Liver (tissue), 9 donors: ENCODE measurements around the gene RPP25L. TPM values are rescaled to one million over a fixed set of nuclear protein-coding genes. Genes with fewer than 3 reads are reported as not detected.

ENCODE experiments used
- DNase-seq: peaks from one replicate; pipeline ENCODE4 v3.0.0-alpha.2; 2017; ENCODE audit warnings: low spot score
- H3K27ac ChIP-seq, 2 donors: one replicate each; pipeline ENCODE4 v1.7.0; 2013; ENCODE audit warnings: inconsistent platforms in 2 of 2, low read length in 2 of 2, control low read depth in 1 of 2, low read depth in 1 of 2, mild to moderate bottlenecking in 1 of 2
- H3K27me3 ChIP-seq, 4 donors: one replicate each; pipeline versions ENCODE4 v1.6.1 to v1.7.0; 2013; ENCODE audit warnings: low read length in 3 of 4, inconsistent platforms in 1 of 4, mild to moderate bottlenecking in 1 of 4, moderate library complexity in 1 of 4; ENCODE audit not compliant: control insufficient read depth in 4 of 4, insufficient read depth in 4 of 4
- H3K36me3 ChIP-seq, 4 donors: one replicate each; pipeline versions ENCODE4 v1.6.1 to v1.7.0; 2013; ENCODE audit warnings: low read length in 3 of 4, mild to moderate bottlenecking in 3 of 4, low read depth in 1 of 4, moderate library complexity in 1 of 4; ENCODE audit not compliant: control insufficient read depth in 4 of 4, insufficient read depth in 3 of 4
- H3K4me1 ChIP-seq, 4 donors: one replicate each; pipeline versions ENCODE4 v1.6.1 to v1.7.0; 2013; ENCODE audit warnings: low read length in 3 of 4, mild to moderate bottlenecking in 3 of 4, moderate library complexity in 1 of 4; ENCODE audit not compliant: control insufficient read depth in 4 of 4, insufficient read depth in 4 of 4
- H3K4me3 ChIP-seq, 3 donors: one replicate each; pipeline versions ENCODE4 v1.6.1 to v1.7.0; 2013; ENCODE audit warnings: low read length in 3 of 3, control low read depth in 1 of 3, low read depth in 1 of 3, mild to moderate bottlenecking in 1 of 3
- H3K9ac ChIP-seq, 2 donors: one replicate each; pipeline ENCODE4 v1.7.0; 2013; ENCODE audit warnings: low read length in 2 of 2, mild to moderate bottlenecking in 2 of 2, moderate library complexity in 2 of 2, control low read depth in 1 of 2, low read depth in 1 of 2
- H3K9me3 ChIP-seq, 4 donors: one replicate each; pipeline versions ENCODE4 v1.6.1 to v1.7.0; 2013; ENCODE audit warnings: low read length in 3 of 4; ENCODE audit not compliant: control insufficient read depth in 4 of 4
- EGR1 ChIP-seq, 2 donors: IDR thresholded peaks; 2 replicates each; pipeline ENCODE4 v1.6.1; 2016 to 2018; ENCODE audit warnings: antibody characterized with exemption in 2 of 2, low read depth in 2 of 2
- FOXA1 ChIP-seq: IDR thresholded peaks from 2 replicates; pipeline ENCODE4 v1.6.1; 2016; ENCODE audit warnings: antibody characterized with exemption
- FOXA2 ChIP-seq: IDR thresholded peaks from 2 replicates; pipeline ENCODE4 v1.6.1; 2016; ENCODE audit warnings: antibody characterized with exemption
- GABPA ChIP-seq, 2 donors: IDR thresholded peaks in 1 of 2; conservative IDR thresholded peaks in 1 of 2; 2 replicates each; pipeline ENCODE4 v1.6.1; 2016; ENCODE audit warnings: antibody characterized with exemption in 2 of 2, mild to moderate bottlenecking in 1 of 2, moderate library complexity in 1 of 2
- HNF4A ChIP-seq, 2 donors: conservative IDR thresholded peaks; 2 replicates each; pipeline ENCODE4 v1.6.1; 2016; ENCODE audit warnings: antibody characterized with exemption in 2 of 2, mild to moderate bottlenecking in 2 of 2
- HNF4G ChIP-seq: IDR thresholded peaks from 2 replicates; pipeline ENCODE4 v1.6.1; 2016; ENCODE audit warnings: antibody characterized with exemption
- JUND ChIP-seq, 2 donors: IDR thresholded peaks; 2 replicates each; pipeline ENCODE4 v1.6.1; 2016; ENCODE audit warnings: antibody characterized with exemption in 2 of 2
- NR2F2 ChIP-seq: IDR thresholded peaks from 2 replicates; pipeline ENCODE4 v1.6.1; 2016; ENCODE audit warnings: antibody characterized with exemption
- RAD21 ChIP-seq, 2 donors: IDR thresholded peaks; 2 replicates each; pipeline ENCODE4 v1.6.1; 2016; ENCODE audit warnings: antibody characterized with exemption in 2 of 2, mild to moderate bottlenecking in 2 of 2
- RXRA ChIP-seq, 2 donors: IDR thresholded peaks; 2 replicates each; pipeline ENCODE4 v1.6.1; 2017 to 2018; ENCODE audit warnings: antibody characterized with exemption in 2 of 2, mild to moderate bottlenecking in 1 of 2
- SP1 ChIP-seq: IDR thresholded peaks from 2 replicates; pipeline ENCODE4 v1.6.1; 2018; ENCODE audit warnings: antibody characterized with exemption, mild to moderate bottlenecking
- TAF1 ChIP-seq: conservative IDR thresholded peaks from 2 replicates; pipeline ENCODE4 v1.6.1; 2016; ENCODE audit warnings: antibody characterized with exemption, mild to moderate bottlenecking
- YY1 ChIP-seq: IDR thresholded peaks from 2 replicates; pipeline ENCODE4 v1.6.1; 2016; ENCODE audit warnings: antibody characterized with exemption, mild to moderate bottlenecking
- WGBS: extraction: QIAGEN DNeasy Blood & Tissue Kit; methylation state at CpG from one replicate; pipeline ENCODE4 v1.1.7; 2013; 5-methylcytosine and 5-hydroxymethylcytosine counted together
- polyA plus RNA-seq, 2 donors: library from polyadenylated mRNA; stranded (reverse) in 1 of 2; unstranded in 1 of 2; fragments of 200-250 nt in 1 of 2; fragments of >200 nt in 1 of 2; fragmentation: Nextera tagmentation in 1 of 2; extraction: Ambion mirVana in 1 of 2; gene quantifications; one replicate each; pipeline versions ENCODE4 v1.2.1 to v1.2.3, GENCODE V29; 2013 to 2015
- total RNA-seq, 2 donors: library from RNA; depleted of rRNA; stranded (reverse); fragments of >200 nt; gene quantifications; one replicate each; pipeline ENCODE4 v1.2.3, GENCODE V29; 2014
- TF ChIP-seq, protein P1 (sequence below): IDR thresholded peaks from 2 replicates; pipeline ENCODE4 v1.6.1; 2016; ENCODE audit warnings: antibody characterized with exemption
- TF ChIP-seq, protein P2 (sequence below): IDR thresholded peaks from 2 replicates; pipeline ENCODE4 v1.6.1; 2016; ENCODE audit warnings: antibody characterized with exemption, mild to moderate bottlenecking
- TF ChIP-seq, protein P3 (sequence below): IDR thresholded peaks from 2 replicates; pipeline ENCODE4 v1.6.1; 2016; ENCODE audit warnings: antibody characterized with exemption
- TF ChIP-seq, protein P4 (sequence below): fragments of 150-350 bp; IDR thresholded peaks from 2 replicates; pipeline ENCODE4 v1.5.1; 2017; ENCODE audit warnings: improper control_type of control experiment, low read depth, low read length; ENCODE audit not compliant: missing input control
- TF ChIP-seq, protein P5 (sequence below): IDR thresholded peaks from 2 replicates; pipeline ENCODE4 v1.6.1; 2016; ENCODE audit warnings: antibody characterized with exemption
- donor health status: healthy.
- donor health status: healthy.
- donor health status: healthy.
- donor health status: healthy.
- donor health status: healthy.

Gene RPP25L
- total and polyA plus RNA-seq, 4 donors: 18.6 to 33.4 (median 24.2) TPM

DNA sequence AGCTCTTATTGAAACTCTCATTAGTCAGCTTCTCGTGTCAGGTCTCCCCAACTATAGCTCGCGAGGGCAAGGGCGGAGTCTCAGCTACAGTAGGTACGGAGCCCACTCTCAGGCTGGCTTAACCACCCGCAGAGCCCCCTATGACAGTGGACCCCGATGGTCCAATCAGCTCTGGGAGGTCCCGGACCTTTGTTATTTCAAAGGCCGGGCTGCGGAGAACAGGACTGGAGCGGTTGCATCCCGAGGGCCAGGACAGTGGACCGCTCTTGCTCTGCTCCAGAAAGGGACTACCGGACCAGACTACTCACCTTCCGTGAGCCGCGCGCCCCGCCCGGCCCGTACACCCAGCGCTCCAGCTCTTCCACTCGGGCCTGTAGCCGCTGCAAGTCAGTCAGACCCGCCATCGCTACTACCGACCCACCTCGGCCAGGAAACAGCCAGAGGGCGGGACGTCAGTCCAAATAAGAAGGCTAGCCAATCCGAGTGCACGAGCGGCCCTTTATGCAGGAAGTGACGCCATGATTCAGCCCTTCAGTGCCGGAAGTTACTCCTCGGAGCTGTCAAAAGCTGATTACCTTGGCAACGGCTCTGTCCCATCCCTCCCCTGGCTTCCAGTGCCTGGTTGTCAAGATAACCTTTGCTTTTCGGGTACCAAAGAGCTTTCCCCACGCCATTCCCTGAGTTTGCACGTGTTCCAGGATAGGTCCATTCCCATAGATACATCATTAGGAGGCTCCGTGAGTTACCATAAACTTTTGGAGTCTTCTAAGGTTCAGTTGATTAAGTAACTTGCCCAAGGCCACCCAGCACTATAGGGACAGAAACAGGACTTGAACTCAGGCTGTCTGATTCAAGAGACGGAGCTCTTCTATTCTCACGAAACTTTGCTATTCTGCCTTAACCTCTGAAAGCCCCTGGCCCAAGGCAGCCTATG is 8.4 kb upstream of the RPP25L start, which contains the start of gene DCTN3:
Gene DCTN3, minus strand, starts transcription at position 435 of the 934 bp plus-strand sequence. Its CDS starts 31 bp downstream, at position 404.
- H3K9ac ChIP-seq: peak within 1 kb of the TSS; percentile 70 to 84
- H3K4me3 ChIP-seq: peak within 1 kb of the TSS; percentile 64 to 74 (median 73)
- H3K4me1 ChIP-seq: peaks cover 0 to 12% (median 10%) of the 10 kb centered on the region in 4 donors
- peak; percentile 87 for DNase-seq
- H3K27me3 ChIP-seq: no peaks in the 10 kb centered on the region
- peak within 1 kb of the TSS in 1 of 2 donors; percentile 36 for H3K27ac ChIP-seq
- TF ChIP-seq SP1: peak; percentile 47
- no peak for TF ChIP-seq NR2F2
- TF ChIP-seq JUND (IDR thresholded peaks at IDR 0.05): peak in 1 of 2 donors; percentile 20
- peak; percentile 91 for TF ChIP-seq YY1
- TF ChIP-seq RXRA (IDR thresholded peaks at IDR 0.05): peak in 1 of 2 donors; percentile 15
- TF ChIP-seq RAD21 (IDR thresholded peaks at IDR 0.05): no peak
- TF ChIP-seq, protein P1, sequence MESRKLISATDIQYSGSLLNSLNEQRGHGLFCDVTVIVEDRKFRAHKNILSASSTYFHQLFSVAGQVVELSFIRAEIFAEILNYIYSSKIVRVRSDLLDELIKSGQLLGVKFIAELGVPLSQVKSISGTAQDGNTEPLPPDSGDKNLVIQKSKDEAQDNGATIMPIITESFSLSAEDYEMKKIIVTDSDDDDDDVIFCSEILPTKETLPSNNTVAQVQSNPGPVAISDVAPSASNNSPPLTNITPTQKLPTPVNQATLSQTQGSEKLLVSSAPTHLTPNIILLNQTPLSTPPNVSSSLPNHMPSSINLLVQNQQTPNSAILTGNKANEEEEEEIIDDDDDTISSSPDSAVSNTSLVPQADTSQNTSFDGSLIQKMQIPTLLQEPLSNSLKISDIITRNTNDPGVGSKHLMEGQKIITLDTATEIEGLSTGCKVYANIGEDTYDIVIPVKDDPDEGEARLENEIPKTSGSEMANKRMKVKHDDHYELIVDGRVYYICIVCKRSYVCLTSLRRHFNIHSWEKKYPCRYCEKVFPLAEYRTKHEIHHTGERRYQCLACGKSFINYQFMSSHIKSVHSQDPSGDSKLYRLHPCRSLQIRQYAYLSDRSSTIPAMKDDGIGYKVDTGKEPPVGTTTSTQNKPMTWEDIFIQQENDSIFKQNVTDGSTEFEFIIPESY: no peak
- TF ChIP-seq GABPA (IDR thresholded peaks at IDR 0.05 in 1 of 2, conservative IDR thresholded peaks at IDR 0.05 in 1 of 2): peak; percentile 98 to 99
- peak in 1 of 2 donors; percentile 11 for TF ChIP-seq HNF4A (conservative IDR thresholded peaks at IDR 0.05)
- no peaks in the 10 kb centered on the region for H3K9me3 ChIP-seq
- peaks cover 0 to 23% (median 19%) of the 10 kb centered on the region in 4 donors for H3K36me3 ChIP-seq
- WGBS: 5% methylated on average over 43 of the region's 43 CpGs

DNA sequence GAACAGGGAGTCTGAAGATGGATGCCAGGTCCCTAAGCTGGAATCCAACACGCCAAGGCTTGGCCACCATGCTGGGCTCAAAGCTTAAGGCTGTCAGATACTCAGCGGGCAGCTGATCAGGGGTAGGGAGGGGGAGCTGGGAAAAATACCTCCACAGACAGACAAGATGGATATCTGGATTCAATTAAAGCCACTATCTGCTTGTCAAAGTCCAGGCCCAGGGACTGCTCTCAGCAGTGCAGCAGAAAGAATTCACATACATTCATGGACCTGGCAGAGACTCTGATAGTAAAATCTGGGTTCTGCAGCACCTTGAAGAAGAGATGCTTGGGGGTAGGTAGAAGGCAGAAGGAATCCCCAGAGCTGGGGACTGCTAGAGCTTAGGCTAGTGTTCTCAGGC is 3.2 kb upstream of the RPP25L start:
- Histone ChIP-seq H3K36me3 (peaks cover 0 to 35% (median 19%) of the 10 kb centered on the region in 4 donors), H3K4me3 (no peak overlapping the region), H3K9ac (no peak overlapping the region), H3K4me1 (peaks cover 10 to 37% (median 31%) of the 10 kb centered on the region in 4 donors), H3K27ac (no peak overlapping the region), H3K27me3 (no peaks in the 10 kb centered on the region), H3K9me3 (no peaks in the 10 kb centered on the region)
- TF ChIP-seq HNF4A (conservative IDR thresholded peaks at IDR 0.05) (no peak), RXRA (IDR thresholded peaks at IDR 0.05) (no peak), TAF1 (no peak), GABPA (IDR thresholded peaks at IDR 0.05 in 1 of 2, conservative IDR thresholded peaks at IDR 0.05 in 1 of 2) (no peak), RAD21 (IDR thresholded peaks at IDR 0.05) (no peak), NR2F2 (no peak), YY1 (no peak), EGR1 (IDR thresholded peaks at IDR 0.05; ENCODE audit: low read depth in 2 of 2) (no peak), SP1 (no peak), FOXA2 (no peak), FOXA1 (no peak), HNF4G (no peak), JUND (IDR thresholded peaks at IDR 0.05) (no peak)
- TF ChIP-seq, protein P1: no peak
- TF ChIP-seq, protein P2, sequence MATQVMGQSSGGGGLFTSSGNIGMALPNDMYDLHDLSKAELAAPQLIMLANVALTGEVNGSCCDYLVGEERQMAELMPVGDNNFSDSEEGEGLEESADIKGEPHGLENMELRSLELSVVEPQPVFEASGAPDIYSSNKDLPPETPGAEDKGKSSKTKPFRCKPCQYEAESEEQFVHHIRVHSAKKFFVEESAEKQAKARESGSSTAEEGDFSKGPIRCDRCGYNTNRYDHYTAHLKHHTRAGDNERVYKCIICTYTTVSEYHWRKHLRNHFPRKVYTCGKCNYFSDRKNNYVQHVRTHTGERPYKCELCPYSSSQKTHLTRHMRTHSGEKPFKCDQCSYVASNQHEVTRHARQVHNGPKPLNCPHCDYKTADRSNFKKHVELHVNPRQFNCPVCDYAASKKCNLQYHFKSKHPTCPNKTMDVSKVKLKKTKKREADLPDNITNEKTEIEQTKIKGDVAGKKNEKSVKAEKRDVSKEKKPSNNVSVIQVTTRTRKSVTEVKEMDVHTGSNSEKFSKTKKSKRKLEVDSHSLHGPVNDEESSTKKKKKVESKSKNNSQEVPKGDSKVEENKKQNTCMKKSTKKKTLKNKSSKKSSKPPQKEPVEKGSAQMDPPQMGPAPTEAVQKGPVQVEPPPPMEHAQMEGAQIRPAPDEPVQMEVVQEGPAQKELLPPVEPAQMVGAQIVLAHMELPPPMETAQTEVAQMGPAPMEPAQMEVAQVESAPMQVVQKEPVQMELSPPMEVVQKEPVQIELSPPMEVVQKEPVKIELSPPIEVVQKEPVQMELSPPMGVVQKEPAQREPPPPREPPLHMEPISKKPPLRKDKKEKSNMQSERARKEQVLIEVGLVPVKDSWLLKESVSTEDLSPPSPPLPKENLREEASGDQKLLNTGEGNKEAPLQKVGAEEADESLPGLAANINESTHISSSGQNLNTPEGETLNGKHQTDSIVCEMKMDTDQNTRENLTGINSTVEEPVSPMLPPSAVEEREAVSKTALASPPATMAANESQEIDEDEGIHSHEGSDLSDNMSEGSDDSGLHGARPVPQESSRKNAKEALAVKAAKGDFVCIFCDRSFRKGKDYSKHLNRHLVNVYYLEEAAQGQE: no peak
- TF ChIP-seq, protein P3, sequence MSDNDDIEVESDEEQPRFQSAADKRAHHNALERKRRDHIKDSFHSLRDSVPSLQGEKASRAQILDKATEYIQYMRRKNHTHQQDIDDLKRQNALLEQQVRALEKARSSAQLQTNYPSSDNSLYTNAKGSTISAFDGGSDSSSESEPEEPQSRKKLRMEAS: no peak
- TF ChIP-seq, protein P4, sequence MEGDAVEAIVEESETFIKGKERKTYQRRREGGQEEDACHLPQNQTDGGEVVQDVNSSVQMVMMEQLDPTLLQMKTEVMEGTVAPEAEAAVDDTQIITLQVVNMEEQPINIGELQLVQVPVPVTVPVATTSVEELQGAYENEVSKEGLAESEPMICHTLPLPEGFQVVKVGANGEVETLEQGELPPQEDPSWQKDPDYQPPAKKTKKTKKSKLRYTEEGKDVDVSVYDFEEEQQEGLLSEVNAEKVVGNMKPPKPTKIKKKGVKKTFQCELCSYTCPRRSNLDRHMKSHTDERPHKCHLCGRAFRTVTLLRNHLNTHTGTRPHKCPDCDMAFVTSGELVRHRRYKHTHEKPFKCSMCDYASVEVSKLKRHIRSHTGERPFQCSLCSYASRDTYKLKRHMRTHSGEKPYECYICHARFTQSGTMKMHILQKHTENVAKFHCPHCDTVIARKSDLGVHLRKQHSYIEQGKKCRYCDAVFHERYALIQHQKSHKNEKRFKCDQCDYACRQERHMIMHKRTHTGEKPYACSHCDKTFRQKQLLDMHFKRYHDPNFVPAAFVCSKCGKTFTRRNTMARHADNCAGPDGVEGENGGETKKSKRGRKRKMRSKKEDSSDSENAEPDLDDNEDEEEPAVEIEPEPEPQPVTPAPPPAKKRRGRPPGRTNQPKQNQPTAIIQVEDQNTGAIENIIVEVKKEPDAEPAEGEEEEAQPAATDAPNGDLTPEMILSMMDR: no peak
- TF ChIP-seq, protein P5, sequence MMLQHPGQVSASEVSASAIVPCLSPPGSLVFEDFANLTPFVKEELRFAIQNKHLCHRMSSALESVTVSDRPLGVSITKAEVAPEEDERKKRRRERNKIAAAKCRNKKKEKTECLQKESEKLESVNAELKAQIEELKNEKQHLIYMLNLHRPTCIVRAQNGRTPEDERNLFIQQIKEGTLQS: no peak
- 94% methylated on average over 2 of the region's 2 CpGs for WGBS
- DNase-seq: no peak
